Uterus (tissue), 4 donors: Measurements from ENCODE around the gene ELOVL7. TPM values are rescaled to one million over a fixed set of nuclear protein-coding genes. Genes with fewer than 3 reads are reported as not detected.

Source experiments
- DNase-seq, 2 donors: peaks; one replicate each; pipeline ENCODE4 v3.0.0-alpha.2; 2019 to 2020
- H3K27ac ChIP-seq, 2 donors: fragments of 200-600 bp; sonication (generic); 1 replicate in 1 of 2; 2 replicates in 1 of 2; pipeline ENCODE4 v1.5.1; 2016 to 2018
- H3K27me3 ChIP-seq, 2 donors: fragments of 200-600 bp; sonication (generic); one replicate each; pipeline ENCODE4 v1.5.1; 2018 to 2019; ENCODE audit warnings: control low read depth in 1 of 2
- H3K36me3 ChIP-seq, 2 donors: fragments of 200-600 bp; sonication (generic); one replicate each; pipeline ENCODE4 v1.5.1; 2019; ENCODE audit warnings: control low read depth in 1 of 2
- H3K4me1 ChIP-seq, 2 donors: fragments of 200-600 bp; sonication (generic); one replicate each; pipeline ENCODE4 v1.5.1; 2018 to 2019; ENCODE audit warnings: control low read depth in 1 of 2
- H3K4me3 ChIP-seq, 2 donors: fragments of 200-600 bp; sonication (generic); 1 replicate in 1 of 2; 2 replicates in 1 of 2; pipeline ENCODE4 v1.5.1; 2018 to 2019; ENCODE audit warnings: mild to moderate bottlenecking in 1 of 2
- H3K9me3 ChIP-seq, 2 donors: fragments of 200-600 bp; sonication (generic); one replicate each; pipeline ENCODE4 v1.5.1; 2019; ENCODE audit warnings: control low read depth in 1 of 2
- CTCF ChIP-seq, 4 experiments: fragments of 200-600 bp in 2 of 4; fragments of 450-650 bp in 2 of 4; sonication (generic) in 2 of 4; IDR thresholded peaks; one replicate each; pipeline ENCODE4 v1.5.1; 2016 to 2019; ENCODE audit warnings: antibody characterized with exemption in 4 of 4, mild to moderate bottlenecking in 2 of 4, moderate library complexity in 1 of 4
- POLR2A ChIP-seq, 2 donors: fragments of 450-650 bp; IDR thresholded peaks; one replicate each; pipeline ENCODE4 v1.6.1; 2016; ENCODE audit warnings: antibody characterized with exemption in 2 of 2, mild to moderate bottlenecking in 1 of 2, moderate library complexity in 1 of 2
- intact Hi-C: fragments of 100-400 bp; cut with DNase I; formaldehyde crosslinking; loops from one replicate; pipeline ENCODE4 v1.15.1; 2023; ENCODE audit warnings: low total_unique reads
- total RNA-seq, 4 donors: library from RNA; depleted of rRNA in 3 of 4; stranded (reverse); fragments of >200 nt in 3 of 4; gene quantifications; one replicate each; pipeline versions ENCODE4 v1.1.0 to v1.2.4, GENCODE V29; 2014 to 2023
- donor health status: DM: yes; HTN: yes; CAD: no.

ELOVL7 gene
- total RNA-seq, 4 donors from 2014 or later, result 1.3 to 8.2 (median 2.9) TPM

- intact Hi-C loops, result no loop called here
- H3K36me3 ChIP-seq, result no peaks in the 10 kb centered on the region
- H3K4me1 ChIP-seq, result no peaks in the 10 kb centered on the region
- DNase-seq, result no peak
- no peaks in the 10 kb centered on the region for H3K27me3 ChIP-seq
- no peaks in the 10 kb centered on the region for H3K9me3 ChIP-seq
- H3K4me3 ChIP-seq, result no peak overlapping the region
- H3K27ac ChIP-seq, result no peak overlapping the region
- no peak for TF ChIP-seq POLR2A (IDR thresholded peaks at IDR 0.05)
- no peak for TF ChIP-seq CTCF (IDR thresholded peaks at IDR 0.05)
Observed at GRCh38 chr5:60833520-60833919, 10.5 kb downstream of the ELOVL7 start.

GRCh38 chr5:60830581-60831127, 13.4 kb downstream of the ELOVL7 start:
- Histone ChIP-seq H3K4me1 (no peaks in the 10 kb centered on the region), H3K27me3 (no peaks in the 10 kb centered on the region), H3K9me3 (no peaks in the 10 kb centered on the region), H3K4me3 (no peak overlapping the region), H3K36me3 (no peaks in the 10 kb centered on the region), H3K27ac (no peak overlapping the region)
- no peak for DNase-seq
- TF ChIP-seq POLR2A (IDR thresholded peaks at IDR 0.05) (no peak), CTCF (IDR thresholded peaks at IDR 0.05) (no peak)
- intact Hi-C loops, result no loop called here

GRCh38 chr5:60829490-60830266, 14.4 kb downstream of the ELOVL7 start:
- no peak for TF ChIP-seq POLR2A (IDR thresholded peaks at IDR 0.05)
- TF ChIP-seq CTCF (IDR thresholded peaks at IDR 0.05), result no peak
- Histone ChIP-seq H3K9me3 (no peaks in the 10 kb centered on the region), H3K36me3 (no peaks in the 10 kb centered on the region), H3K4me1 (no peaks in the 10 kb centered on the region), H3K27ac (no peak overlapping the region), H3K27me3 (no peaks in the 10 kb centered on the region), H3K4me3 (no peak overlapping the region)
- no peak for DNase-seq
- intact Hi-C loops, result no loop called here

- intact Hi-C loops, result no loop called here
- Histone ChIP-seq H3K4me1 (no peaks in the 10 kb centered on the region), H3K27me3 (no peaks in the 10 kb centered on the region), H3K36me3 (no peaks in the 10 kb centered on the region), H3K4me3 (no peak overlapping the region), H3K9me3 (no peaks in the 10 kb centered on the region), H3K27ac (peak overlapping the region in 1 of 2 donors; percentile 10)
- DNase-seq, result no peak
- TF ChIP-seq CTCF (IDR thresholded peaks at IDR 0.05) (no peak), POLR2A (IDR thresholded peaks at IDR 0.05) (no peak)
Observed at GRCh38 chr5:60827201-60827600, 16.9 kb downstream of the ELOVL7 start.

GRCh38 chr5:60826653-60827052, 17.4 kb downstream of the ELOVL7 start:
- Histone ChIP-seq H3K27ac (peak overlapping the region in 1 of 2 donors; percentile 33), H3K9me3 (no peaks in the 10 kb centered on the region), H3K36me3 (no peaks in the 10 kb centered on the region), H3K27me3 (no peaks in the 10 kb centered on the region), H3K4me1 (no peaks in the 10 kb centered on the region), H3K4me3 (no peak overlapping the region)
- intact Hi-C loops, result no loop called here
- DNase-seq, result no peak
- TF ChIP-seq CTCF (IDR thresholded peaks at IDR 0.05), result no peak
